ENCODE data around the gene SUFU. TPM values are rescaled to one million over a fixed set of nuclear protein-coding genes. Genes with fewer than 3 reads are reported as not detected.

The SUFU gene
- total RNA-seq, 2 donors from 2014 or later, result 3.1 to 6.6 TPM

DNA sequence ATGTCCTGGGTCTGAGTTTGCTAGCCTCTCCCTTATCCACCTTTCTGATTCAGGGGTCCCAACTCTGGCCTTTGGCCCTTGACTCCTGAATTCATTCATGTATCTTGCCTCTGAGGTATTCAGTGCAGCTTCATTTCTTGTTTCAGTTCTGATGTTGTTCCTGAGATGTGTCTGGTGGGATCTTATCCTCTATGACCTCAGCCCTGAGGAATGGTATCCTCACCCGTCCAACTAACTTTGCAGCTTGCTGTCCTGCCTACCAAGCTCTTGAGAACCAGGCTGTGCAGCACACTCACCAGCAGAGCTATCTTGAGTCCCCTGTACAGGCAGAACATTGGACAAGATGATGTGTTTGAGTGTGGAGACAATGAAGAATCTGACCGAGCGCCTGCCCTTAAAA is 13.8 kb downstream of the SUFU start:
- WGBS, 2 donors, result 86 to 92% methylated on average over 3 of the region's 3 CpGs
- TF ChIP-seq, protein P1, sequence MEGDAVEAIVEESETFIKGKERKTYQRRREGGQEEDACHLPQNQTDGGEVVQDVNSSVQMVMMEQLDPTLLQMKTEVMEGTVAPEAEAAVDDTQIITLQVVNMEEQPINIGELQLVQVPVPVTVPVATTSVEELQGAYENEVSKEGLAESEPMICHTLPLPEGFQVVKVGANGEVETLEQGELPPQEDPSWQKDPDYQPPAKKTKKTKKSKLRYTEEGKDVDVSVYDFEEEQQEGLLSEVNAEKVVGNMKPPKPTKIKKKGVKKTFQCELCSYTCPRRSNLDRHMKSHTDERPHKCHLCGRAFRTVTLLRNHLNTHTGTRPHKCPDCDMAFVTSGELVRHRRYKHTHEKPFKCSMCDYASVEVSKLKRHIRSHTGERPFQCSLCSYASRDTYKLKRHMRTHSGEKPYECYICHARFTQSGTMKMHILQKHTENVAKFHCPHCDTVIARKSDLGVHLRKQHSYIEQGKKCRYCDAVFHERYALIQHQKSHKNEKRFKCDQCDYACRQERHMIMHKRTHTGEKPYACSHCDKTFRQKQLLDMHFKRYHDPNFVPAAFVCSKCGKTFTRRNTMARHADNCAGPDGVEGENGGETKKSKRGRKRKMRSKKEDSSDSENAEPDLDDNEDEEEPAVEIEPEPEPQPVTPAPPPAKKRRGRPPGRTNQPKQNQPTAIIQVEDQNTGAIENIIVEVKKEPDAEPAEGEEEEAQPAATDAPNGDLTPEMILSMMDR (IDR thresholded peaks at IDR 0.05), result no peak
- TF ChIP-seq POLR2A (IDR thresholded peaks at IDR 0.05), result no peak
- H3K4me1 ChIP-seq, result peaks cover 13% of the 10 kb centered on the region
- DNase-seq (no peak), ATAC-seq (no peak)
- H3K36me3 ChIP-seq (replicated peaks in 1 of 2; ENCODE audit: insufficient read depth in 1 of 2, low read depth in 2 of 2), result no peaks in the 10 kb centered on the region
- no peak overlapping the region for H3K27ac ChIP-seq
- no peak overlapping the region for H3K4me3 ChIP-seq
- intact Hi-C loops (cut with DNase I), result loop anchor here (10.0 kb wide), 1 partner anchor 67 kb away; no protein-coding TSS in a partner anchor
- H3K9me3 ChIP-seq, result no peaks in the 10 kb centered on the region
- no peaks in the 10 kb centered on the region for H3K27me3 ChIP-seq

DNA sequence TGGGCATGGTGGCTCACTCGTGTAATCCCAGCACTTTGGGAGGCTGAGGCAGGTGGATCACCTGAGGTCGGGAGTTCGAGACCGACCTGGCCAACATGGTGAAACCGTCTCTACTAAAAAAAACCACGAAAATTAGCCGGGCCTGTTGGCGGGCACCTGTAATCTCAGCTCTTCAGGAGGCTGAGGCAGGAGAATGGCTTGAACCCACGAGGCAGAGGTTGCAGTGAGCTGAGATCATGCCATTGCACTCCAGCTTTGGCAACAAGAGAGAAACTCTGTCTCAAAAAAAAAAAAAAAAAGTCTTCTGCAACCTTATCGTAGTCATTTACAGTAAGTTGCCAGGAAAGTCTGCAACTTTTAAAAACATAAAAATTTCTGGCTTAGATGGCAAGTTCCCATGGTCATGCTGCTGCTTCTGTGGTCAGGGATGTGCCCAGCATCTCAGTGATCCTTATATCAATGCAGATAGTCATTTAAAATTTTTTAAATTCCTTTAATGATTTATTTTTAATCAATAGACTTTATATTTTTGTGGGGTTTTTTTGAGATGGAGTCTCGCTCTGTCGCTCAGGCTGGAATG is 15.6 kb downstream of the SUFU start:
- no peak for TF ChIP-seq POLR2A (IDR thresholded peaks at IDR 0.05)
- TF ChIP-seq, protein P1 (IDR thresholded peaks at IDR 0.05), result no peak
- no peak overlapping the region for H3K27ac ChIP-seq
- H3K36me3 ChIP-seq (replicated peaks in 1 of 2; ENCODE audit: insufficient read depth in 1 of 2, low read depth in 2 of 2), result no peaks in the 10 kb centered on the region
- no peak for ATAC-seq
- H3K9me3 ChIP-seq, result no peaks in the 10 kb centered on the region
- 84 to 95% methylated on average over 11 to 12 of the region's 12 CpGs for whole genome bisulfite sequencing, 2 donors
- intact Hi-C loops (cut with DNase I), result loop anchor here (10.0 kb wide), 1 partner anchor 65 kb away; no protein-coding TSS in a partner anchor
- H3K27me3 ChIP-seq, result no peaks in the 10 kb centered on the region
- peaks cover 11% of the 10 kb centered on the region for H3K4me1 ChIP-seq
- no peak overlapping the region for H3K4me3 ChIP-seq
- DNase-seq, result no peak

DNA sequence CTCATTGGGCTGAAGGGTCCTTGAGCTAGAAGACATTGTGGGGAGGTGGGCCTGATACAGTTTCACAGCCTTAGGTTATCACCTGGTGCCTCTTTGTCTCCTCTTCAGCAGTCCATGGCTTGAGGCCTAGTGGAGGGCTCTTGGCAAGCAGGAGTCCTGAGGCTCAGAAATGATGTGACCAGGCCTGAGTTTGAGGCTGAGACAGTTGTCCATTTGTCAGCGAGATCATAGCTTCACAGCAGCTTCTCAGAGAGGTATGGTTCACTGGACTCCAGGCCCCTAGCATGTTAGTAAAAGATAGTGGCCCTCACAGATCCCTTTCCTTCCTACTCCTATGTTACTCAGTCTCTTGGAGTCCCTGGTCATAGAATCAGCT is 19.1 kb downstream of the SUFU start:
- Histone ChIP-seq H3K4me3 (no peak overlapping the region), H3K27ac (no peak overlapping the region), H3K9me3 (no peaks in the 10 kb centered on the region), H3K36me3 (replicated peaks in 1 of 2; ENCODE audit: insufficient read depth in 1 of 2, low read depth in 2 of 2) (no peaks in the 10 kb centered on the region), H3K27me3 (no peaks in the 10 kb centered on the region), H3K4me1 (no peaks in the 10 kb centered on the region)
- ATAC-seq (no peak), DNase-seq (no peak)
- 80 to 100% methylated on average over 1 of the region's 1 CpG for WGBS, 2 donors
- TF ChIP-seq, protein P1 (IDR thresholded peaks at IDR 0.05), result no peak
- no peak for TF ChIP-seq POLR2A (IDR thresholded peaks at IDR 0.05)
- intact Hi-C loops (cut with DNase I), result no loop called here

DNA sequence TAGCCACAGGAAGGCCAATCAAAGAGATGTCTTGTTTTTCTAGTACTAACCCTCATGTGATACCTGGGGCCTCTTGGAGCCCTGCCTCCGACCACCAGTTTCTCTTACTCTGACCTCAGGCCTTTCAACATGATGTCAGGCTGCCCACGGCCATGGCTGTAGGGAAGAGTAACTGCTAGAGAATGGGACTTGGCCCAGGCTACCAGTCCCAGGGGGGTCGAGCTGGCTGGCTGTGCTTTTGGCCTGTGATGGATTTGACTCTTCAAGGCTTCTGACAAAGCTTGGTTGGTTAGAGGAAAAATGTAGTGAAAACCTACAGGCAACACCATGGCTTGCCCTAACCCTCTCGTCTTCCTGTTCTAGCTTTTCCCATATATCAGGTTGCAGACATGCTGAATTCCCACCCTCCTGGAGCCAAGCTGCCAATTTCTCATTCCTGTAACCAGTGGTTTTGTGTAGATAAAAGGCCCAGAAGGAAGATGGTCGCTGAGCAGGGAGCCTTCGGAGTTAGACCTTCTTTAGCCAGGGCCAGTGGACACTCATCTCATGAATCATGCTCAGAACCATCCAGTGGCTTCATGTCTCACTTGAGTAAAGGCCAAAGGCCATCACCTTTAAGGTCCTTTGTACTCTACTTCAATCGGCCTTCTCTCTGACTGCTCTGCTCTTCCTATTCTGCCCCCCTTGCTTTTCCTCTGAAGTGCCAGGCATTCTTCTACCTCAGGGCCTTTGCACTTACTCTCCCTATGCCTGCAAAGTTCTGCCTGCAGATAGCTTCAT is 19.7 kb downstream of the SUFU start:
- DNase-seq (peak in 1 of 4 donors; percentile 11), ATAC-seq (peak; percentile 24)
- WGBS, 2 donors, result 69 to 84% methylated on average over 5 to 7 of the region's 7 CpGs
- no peaks in the 10 kb centered on the region for H3K36me3 ChIP-seq (replicated peaks in 1 of 2; ENCODE audit: insufficient read depth in 1 of 2, low read depth in 2 of 2)
- intact Hi-C loops (cut with DNase I), result no loop called here
- no peak overlapping the region for H3K27ac ChIP-seq
- TF ChIP-seq POLR2A (IDR thresholded peaks at IDR 0.05), result no peak
- TF ChIP-seq, protein P1 (IDR thresholded peaks at IDR 0.05), result no peak
- no peaks in the 10 kb centered on the region for H3K27me3 ChIP-seq
- no peak overlapping the region for H3K4me3 ChIP-seq
- no peaks in the 10 kb centered on the region for H3K9me3 ChIP-seq
- H3K4me1 ChIP-seq, result no peaks in the 10 kb centered on the region
